Measurements from ENCODE around the gene DNAJB7. TPM values are rescaled to one million over a fixed set of nuclear protein-coding genes. Genes with fewer than 3 reads are reported as not detected.

Gene DNAJB7
- total and polyA plus RNA-seq, 2 of the 13 experiments (the other 11 are each of a cell fraction or from before 2014, with no cell fraction given): not detected

- no peak for TF ChIP-seq ZHX2 (IDR thresholded peaks at IDR 0.05; ENCODE audit: low read depth)
- no peak for TF ChIP-seq ZHX2 (CRISPR knock-in tag; IDR thresholded peaks at IDR 0.05; ENCODE audit: borderline replicate concordance)
- no peak for TF ChIP-seq ZHX1 (CRISPR knock-in tag; IDR thresholded peaks at IDR 0.05; ENCODE audit: low read depth)
- TF ChIP-seq ZNF337 (CRISPR knock-in tag; IDR thresholded peaks at IDR 0.05; ENCODE audit: borderline replicate concordance, low read depth): no peak
- no peak for TF ChIP-seq HOMEZ (CRISPR knock-in tag; IDR thresholded peaks at IDR 0.05; ENCODE audit: low read depth)
- TF ChIP-seq YEATS4 (CRISPR knock-in tag; IDR thresholded peaks at IDR 0.05; ENCODE audit: borderline replicate concordance): no peak
Observed at GRCh38 chr22:40838486-40838885, 23.4 kb downstream of the DNAJB7 start (continued).

Measured in HepG2 (cell line).